RCC 7860 (cell line): ENCODE results near the gene SDSL.

ENCODE experiments used
- DNase-seq: peaks from one replicate; pipeline ENCODE4 v3.0.0-alpha.2; 2015; ENCODE audit warnings: low spot score
- FAIRE-seq: peaks from 2 replicates; lab custom pipeline; 2012; peaks lifted over from hg19 to GRCh38; lab: Jason Lieb, UNC

The SDSL gene

GRCh38 chr12:113466454-113467141, 44.4 kb downstream of the SDSL start:
- FAIRE-seq, result no peak
- no peak for DNase-seq

GRCh38 chr12:113467142-113467501, 44.9 kb downstream of the SDSL start:
- FAIRE-seq (no peak), DNase-seq (no peak)

GRCh38 chr12:113467502-113468364, 45.6 kb downstream of the SDSL start:
- DNase-seq, result no peak
- FAIRE-seq, result no peak

- DNase-seq (no peak), FAIRE-seq (no peak)
Observed at GRCh38 chr12:113468365-113469223, 46.4 kb downstream of the SDSL start.

- DNase-seq (no peak), FAIRE-seq (no peak)
Observed at GRCh38 chr12:113469224-113469948, 47.2 kb downstream of the SDSL start.

GRCh38 chr12:113469949-113470743, 48.0 kb downstream of the SDSL start:
- FAIRE-seq, result no peak

GRCh38 chr12:113470871-113471618, 48.9 kb downstream of the SDSL start:
- DNase-seq, result no peak
- FAIRE-seq, result no peak

More at GRCh38 chr12:113469949-113470743, 48.0 kb downstream of the SDSL start:
- DNase-seq, result no peak

GRCh38 chr12:113471619-113472171, 49.5 kb downstream of the SDSL start, which contains the start of gene LHX5:
Gene LHX5 (minus strand): TSS chr12:113471871. CDS start chr12:113471498, 373 bp downstream.
- FAIRE-seq, result no peak
- no peak for DNase-seq

GRCh38 chr12:113472191-113473121, 50.3 kb downstream of the SDSL start:
- FAIRE-seq, result no peak
- DNase-seq, result no peak

GRCh38 chr12:113473400-113473799, 51.2 kb downstream of the SDSL start:
- no peak for FAIRE-seq
- no peak for DNase-seq

GRCh38 chr12:113473942-113474341, 51.8 kb downstream of the SDSL start:
- FAIRE-seq, result no peak
- no peak for DNase-seq

- FAIRE-seq (no peak), DNase-seq (no peak)
Observed at GRCh38 chr12:113474635-113475436, 52.7 kb downstream of the SDSL start.

GRCh38 chr12:113475451-113476175, 53.4 kb downstream of the SDSL start:
- DNase-seq, result no peak
- no peak for FAIRE-seq

GRCh38 chr12:113476176-113476986, 54.2 kb downstream of the SDSL start:
- no peak for FAIRE-seq
- no peak for DNase-seq

- no peak for FAIRE-seq
Observed at GRCh38 chr12:113477171-113477841, 55.1 kb downstream of the SDSL start.

More at GRCh38 chr12:113477171-113477841, 55.1 kb downstream of the SDSL start:
- DNase-seq, result no peak
